GM19193 (cell line): ENCODE measurements around the gene TXNL1.

ENCODE experiments used
- POLR2A ChIP-seq: IDR thresholded peaks from 4 replicates; pipeline ENCODE4 v1.6.1; 2011; ENCODE audit not compliant: insufficient read depth, insufficient read length; ENCODE audit errors: extremely low read depth

TXNL1 gene

GRCh38 chr18:56627991-56628390, 10.4 kb downstream of the TXNL1 start:
- TF ChIP-seq POLR2A, result no peak

DNA sequence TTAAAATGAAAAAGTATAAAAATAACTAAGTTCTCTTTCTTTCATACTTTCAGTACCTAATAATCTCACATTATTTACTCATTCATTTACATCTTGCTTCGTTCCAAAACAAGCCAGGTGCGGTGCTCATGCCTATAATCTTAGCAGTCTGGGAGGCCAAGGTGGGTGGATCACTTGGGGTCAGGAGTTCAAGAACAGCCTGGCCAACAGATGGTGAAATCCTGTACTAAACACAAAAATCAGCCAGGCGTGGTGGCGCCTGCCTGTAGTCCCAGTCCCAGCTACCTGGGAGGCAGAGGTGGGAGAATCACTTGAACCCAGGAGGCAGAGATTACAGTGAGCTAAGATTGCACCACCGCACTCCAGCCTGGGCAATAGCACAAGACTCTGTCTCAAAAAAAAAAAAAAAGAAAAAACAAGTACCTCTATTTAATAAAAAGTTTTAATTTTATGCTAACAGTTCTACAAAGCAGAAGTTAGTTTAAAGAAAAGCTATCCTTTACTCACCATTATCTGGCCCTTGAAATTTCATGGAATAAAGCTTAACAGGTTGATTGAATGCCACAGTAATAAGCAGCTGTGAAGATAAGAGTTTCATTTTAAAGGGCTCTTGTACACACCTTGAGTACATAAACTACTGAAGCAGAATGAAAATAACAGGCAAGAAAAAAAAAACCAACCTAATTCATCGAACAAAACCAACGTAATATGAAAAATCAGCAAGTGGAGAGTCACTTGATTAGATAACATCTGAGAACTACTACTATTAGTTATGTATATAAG, 22.5 kb downstream of the TXNL1 start:
- no peak for TF ChIP-seq POLR2A

- TF ChIP-seq POLR2A, result no peak
Measured at GRCh38 chr18:56606618-56607017, 31.8 kb downstream of the TXNL1 start.

DNA sequence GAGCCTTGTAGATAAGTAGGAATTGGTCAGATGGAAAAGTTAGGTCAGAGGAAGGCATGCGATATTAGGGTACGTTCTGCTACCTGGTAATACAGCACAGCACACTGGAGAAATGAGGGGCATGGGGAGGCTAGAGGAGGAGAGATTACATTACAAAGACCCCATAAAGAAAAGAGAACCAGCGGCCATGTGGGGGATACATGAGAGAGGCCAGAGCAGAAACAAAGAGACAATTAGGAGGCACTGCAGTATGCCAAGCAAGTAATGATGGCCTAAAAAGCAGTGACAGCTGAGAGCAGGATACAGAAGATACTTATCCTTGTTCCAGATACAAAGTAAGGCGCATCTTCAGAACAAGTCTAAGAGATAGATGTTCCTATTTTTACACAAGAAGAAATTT, 40.0 kb downstream of the TXNL1 start:
- no peak for TF ChIP-seq POLR2A

DNA sequence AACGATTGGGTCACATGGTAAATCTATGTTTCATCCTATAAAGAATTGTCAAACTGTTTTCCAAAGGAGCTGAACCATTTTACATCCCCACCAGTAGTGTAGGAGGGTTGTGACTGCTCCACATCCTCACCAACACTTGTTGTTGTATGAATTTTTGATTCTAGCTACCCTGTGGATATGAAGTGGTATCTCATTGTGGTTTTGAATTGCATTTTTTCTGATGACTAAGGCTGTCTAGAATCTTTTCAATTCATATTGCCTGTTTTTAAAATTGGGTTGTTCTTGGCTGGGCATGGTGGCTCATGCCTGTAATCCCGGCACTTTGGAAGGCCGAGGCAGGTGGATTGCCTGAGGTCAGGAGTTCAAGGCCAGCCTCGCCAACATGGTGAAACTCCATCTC, 44.5 kb downstream of the TXNL1 start:
- no peak for TF ChIP-seq POLR2A

DNA sequence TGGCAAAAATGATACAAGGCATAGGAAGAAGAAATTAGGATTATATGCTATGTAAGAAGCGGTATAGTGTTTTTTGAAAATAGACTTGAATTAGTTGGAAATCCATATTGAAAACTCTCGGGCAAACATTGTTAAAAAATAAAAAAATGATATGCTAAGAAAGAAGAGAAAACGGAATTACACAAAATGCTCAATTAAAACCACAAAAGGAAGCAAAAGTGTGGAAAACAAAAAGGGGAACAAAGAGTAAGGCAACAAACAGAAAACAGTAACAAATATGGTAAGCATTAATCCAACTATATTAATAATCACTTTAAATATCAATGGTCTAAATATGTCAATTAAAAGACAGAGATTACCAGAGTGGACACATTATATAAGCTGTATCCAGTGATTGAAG, 58.4 kb downstream of the TXNL1 start:
- no peak for TF ChIP-seq POLR2A

DNA sequence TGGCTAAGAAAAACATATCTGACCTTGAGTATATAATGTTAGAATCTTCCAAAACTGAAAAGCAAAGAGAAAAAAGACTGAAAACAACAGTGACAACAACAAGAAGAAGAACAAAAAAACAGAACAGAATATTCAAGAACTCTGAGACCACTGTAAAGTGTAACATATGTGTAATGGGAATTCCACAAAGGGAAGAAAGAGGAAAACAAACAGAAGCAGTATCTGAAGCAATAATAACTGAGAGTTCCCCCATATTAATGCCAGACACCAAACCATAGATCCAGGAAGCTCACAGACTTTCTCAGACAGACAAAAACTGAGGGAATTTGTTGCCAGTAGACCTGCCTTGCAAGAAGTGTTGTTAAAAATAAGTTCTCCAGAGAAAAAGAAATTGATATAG, 58.9 kb downstream of the TXNL1 start:
- TF ChIP-seq POLR2A, result no peak

DNA sequence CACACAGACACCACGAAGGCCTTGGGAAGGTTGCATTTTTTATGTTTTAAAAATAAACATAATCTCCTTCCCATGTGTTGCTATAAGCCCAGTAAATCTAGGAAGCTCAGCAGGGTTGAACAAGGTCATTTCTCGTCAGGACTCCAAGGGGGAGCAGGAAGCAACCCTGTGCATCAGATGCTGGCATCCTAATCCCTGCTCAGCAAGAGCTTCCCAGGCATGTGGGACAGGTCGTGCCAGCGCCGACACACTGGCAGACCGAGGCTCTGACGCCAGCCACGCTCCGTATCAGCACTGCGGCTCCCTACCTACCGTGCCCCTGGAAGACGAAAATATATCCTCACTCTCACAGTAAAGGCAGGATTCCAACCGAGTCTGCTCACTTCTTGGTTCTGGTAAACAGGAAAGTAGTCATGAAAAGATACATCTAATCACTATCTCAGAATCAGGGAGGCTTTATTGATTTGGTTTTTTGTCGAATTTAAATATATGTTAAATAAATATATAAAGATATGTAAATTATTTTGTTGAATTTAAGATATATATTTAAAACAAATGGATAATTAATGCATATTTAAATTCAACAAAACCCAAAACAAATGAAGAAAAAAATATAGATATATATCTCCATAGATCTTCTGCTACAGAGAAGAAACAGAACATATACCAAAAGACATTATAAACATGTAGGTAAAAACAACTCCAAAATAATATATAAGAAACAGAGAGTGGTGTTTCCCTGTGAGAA, 61.4 kb downstream of the TXNL1 start:
- no peak for TF ChIP-seq POLR2A

DNA sequence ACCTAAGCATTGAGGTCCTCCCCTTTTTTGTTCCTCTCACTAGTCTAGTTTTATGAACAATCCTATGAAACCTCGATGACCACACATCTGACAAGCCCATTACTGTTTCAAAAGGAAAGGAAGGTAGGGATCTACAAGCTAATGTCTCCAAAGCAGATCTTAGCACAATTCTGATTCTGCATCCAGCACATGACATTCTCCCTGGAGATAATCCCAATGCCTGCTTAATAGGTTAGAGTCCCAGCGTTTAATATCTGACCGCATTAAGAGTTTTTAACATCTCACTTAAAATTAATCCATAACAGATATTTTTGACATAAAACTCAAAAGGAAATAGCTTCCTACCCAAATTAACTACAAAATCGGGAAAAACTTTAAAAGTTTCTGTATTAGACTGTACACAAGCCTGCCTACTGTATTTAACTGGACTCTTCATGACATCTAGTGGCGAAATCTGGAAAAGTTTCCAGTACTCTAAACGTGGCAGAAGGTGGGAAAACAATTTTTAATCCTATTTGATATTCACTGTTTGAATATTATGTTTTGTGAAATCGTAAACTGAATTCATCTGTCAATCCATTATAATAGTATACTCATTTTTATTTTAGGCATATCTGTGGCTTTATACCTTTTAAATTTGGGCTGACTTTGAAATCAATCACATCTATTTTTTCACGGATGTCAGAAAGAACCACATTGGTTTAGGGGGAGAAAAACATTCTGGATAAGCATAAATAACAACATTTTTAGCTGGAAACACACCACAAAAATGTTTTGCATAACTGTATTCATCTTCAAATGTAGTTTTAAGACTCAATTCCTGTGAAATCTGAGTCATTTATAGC, 62.4 kb downstream of the TXNL1 start:
- TF ChIP-seq POLR2A, result no peak

DNA sequence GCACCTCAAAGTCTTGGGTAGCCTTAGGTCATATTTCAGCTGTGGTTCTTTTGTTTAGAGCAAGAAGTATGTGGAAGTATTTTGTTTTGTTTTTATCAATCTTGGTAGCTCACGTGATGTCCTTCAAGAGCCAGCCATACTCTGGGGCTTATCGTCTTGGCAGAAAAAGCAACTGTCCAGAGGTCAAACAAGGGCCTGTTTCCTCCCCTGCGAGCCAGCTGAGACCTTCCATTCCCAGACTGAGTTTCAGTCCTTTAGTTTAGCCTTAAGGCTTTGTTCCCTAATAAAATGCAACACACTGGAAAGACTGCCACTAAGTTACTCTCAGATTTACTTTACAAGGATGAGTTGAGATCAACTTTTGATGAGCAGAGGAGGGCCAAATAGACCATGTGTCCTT, 63.5 kb downstream of the TXNL1 start:
- no peak for TF ChIP-seq POLR2A

DNA sequence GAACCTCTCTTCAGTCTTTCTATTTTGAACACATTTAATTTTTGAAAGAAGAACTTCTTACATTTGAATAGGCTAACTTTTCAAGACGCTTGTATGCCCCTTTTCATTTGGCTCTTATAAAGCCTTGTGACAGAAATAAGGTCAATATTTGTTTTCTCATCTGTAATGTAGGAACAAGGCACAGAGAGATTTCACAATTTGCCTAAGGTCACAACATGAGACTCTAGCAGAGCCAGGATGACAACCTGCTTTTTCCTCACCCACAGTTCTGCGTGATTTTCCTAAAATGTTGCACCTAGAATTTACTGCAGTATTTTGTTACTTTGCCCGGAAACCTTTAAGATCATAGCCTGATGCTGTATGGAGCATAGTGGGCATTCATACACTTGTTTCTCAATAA, 67.4 kb downstream of the TXNL1 start:
- TF ChIP-seq POLR2A, result no peak

- no peak for TF ChIP-seq POLR2A
Measured at GRCh38 chr18:56569416-56569815, 69.0 kb downstream of the TXNL1 start.

DNA sequence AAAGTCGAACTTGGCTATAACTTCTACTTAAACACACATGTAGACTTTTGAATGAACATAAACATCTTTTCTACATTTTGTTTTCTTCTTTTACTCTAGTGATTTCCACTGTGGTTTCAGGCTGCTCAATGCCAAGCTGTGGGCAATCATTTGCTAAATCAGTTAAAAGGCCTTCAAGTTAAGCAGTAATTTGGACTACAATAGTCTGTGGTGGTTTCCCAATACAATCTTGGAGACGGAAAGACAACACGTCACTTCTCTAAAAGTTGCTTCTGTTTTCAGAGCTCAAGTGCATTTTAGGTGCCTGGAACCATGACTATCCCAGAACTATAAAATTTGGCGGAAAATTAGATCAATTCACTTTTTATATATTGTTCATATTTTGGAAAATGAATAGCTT, 69.4 kb downstream of the TXNL1 start:
- no peak for TF ChIP-seq POLR2A

GRCh38 chr18:56565551-56566345, 72.6 kb downstream of the TXNL1 start:
- no peak for TF ChIP-seq POLR2A

- no peak for TF ChIP-seq POLR2A
Measured at GRCh38 chr18:56565046-56565445, 73.3 kb downstream of the TXNL1 start.
